GM13977 (cell line): ENCODE data around the gene PSMD5.

Source experiments
- DNase-seq: peaks from one replicate; pipeline ENCODE4 v3.0.0; 2012; ENCODE audit warnings: low spot score
- in situ Hi-C: fragments of 300-500 bp; cut with MboI; formaldehyde crosslinking; loops from one replicate; pipeline ENCODE4 v1.12.0; 2022; ENCODE audit warnings: low sequenced_read_pairs, low pct_unique_long_range_greater_than_20kb, mixed read lengths, inconsistent platforms; ENCODE audit not compliant: unreplicated experiment
- TF ChIP-seq, protein P1 (sequence below): IDR thresholded peaks from 2 replicates; pipeline ENCODE4 v1.5.1; 2012; ENCODE audit warnings: mild to moderate bottlenecking, control low read depth; ENCODE audit not compliant: insufficient read depth; ENCODE audit errors: extremely low read depth, missing control alignments

The PSMD5 gene

DNA sequence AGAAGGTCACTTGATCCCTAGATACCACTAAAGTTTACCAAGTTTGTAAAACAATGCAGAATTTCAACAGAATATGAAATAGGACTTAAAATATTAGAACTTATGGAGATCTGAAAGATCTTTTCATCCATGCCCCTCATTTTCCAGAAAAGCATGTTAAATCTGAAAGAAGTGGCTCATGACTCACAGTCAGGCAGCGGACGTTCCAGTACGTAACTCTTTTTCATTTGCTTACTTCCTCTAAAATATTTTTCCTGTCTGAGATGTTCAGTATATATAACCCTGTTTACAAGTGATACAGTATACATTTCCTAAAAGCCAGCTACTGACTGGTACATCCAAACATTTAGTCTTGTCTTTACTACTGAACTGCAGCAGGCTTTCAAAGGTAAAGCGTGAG is 71.8 kb downstream of the PSMD5 start:
- DNase-seq = no peak
- TF ChIP-seq, protein P1, sequence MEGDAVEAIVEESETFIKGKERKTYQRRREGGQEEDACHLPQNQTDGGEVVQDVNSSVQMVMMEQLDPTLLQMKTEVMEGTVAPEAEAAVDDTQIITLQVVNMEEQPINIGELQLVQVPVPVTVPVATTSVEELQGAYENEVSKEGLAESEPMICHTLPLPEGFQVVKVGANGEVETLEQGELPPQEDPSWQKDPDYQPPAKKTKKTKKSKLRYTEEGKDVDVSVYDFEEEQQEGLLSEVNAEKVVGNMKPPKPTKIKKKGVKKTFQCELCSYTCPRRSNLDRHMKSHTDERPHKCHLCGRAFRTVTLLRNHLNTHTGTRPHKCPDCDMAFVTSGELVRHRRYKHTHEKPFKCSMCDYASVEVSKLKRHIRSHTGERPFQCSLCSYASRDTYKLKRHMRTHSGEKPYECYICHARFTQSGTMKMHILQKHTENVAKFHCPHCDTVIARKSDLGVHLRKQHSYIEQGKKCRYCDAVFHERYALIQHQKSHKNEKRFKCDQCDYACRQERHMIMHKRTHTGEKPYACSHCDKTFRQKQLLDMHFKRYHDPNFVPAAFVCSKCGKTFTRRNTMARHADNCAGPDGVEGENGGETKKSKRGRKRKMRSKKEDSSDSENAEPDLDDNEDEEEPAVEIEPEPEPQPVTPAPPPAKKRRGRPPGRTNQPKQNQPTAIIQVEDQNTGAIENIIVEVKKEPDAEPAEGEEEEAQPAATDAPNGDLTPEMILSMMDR = no peak
- in situ Hi-C loops = loop anchor here (25.0 kb wide), 1 partner anchor 166 kb away; the partner anchor contains the start of gene TRAF1

DNA sequence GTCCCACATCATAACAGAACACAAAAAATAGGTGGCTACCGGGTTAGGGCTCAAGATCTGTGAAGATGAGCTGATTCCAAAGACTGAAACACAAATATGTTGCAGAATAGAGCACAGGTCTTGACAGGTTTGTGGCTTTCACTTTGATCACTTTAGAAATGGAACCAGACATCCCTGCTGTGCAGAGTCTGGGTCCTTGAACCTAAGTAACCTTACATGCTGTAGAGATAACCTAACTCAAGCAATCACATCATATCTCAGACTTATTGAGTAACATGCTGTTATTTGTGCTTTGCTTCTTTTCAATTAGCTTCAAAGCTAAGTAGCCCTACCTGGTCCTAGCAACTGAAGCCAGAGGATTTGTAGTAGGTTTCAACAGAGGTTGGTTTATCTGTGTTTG is 73.8 kb downstream of the PSMD5 start:
- TF ChIP-seq, protein P1 = no peak
- in situ Hi-C loops = loop anchor here (25.0 kb wide), 1 partner anchor 168 kb away; the partner anchor contains the start of gene TRAF1
- no peak for DNase-seq

DNA sequence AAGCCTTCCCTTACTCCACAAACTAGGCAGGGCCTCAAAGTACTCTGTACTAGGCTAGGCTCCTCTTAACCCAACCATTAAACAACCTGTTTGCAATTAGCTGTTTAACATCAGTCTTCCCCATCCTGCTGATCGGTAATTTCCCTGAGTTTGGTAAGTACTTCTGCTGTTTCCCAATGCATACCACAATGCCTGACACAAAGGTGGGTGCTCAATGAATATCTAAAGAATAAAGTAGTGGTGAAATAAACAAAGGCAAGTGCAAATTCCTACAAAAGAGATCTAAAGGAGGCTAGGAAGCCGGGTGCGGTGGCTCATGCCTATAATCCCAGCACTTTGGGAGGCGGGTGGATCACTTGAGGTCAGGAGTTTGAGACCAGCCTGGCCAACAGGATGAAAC is 74.5 kb downstream of the PSMD5 start:
- no peak for DNase-seq
- in situ Hi-C loops = loop anchor here (25.0 kb wide), 1 partner anchor 169 kb away; the partner anchor contains the start of gene TRAF1
- TF ChIP-seq, protein P1 = no peak

DNA sequence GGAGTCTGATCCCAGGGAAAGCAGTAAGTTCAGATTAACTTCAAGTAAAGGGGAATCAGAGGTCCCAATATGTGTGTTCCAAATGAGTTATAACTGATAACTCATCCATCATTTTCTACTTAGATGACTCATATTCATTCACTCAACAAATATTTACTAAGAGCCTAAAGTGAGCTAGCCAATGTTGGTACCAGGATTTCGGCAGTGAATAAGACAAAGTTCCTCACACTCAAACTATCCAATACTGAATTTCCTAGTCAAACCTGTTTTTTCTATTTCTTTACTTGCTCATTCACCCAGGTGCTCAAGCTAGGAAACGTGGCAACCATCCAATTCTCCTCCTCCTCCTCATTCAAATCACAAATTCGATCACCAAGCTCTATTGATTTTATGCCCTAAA is 75.3 kb downstream of the PSMD5 start:
- DNase-seq = no peak
- TF ChIP-seq, protein P1 = no peak
- in situ Hi-C loops = loop anchor here (25.0 kb wide), 1 partner anchor 170 kb away; the partner anchor contains the start of gene TRAF1
